GM18499 (cell line): ENCODE results near the gene WIPF3.
"Not testable (repeated sequence)": the region's sequence is repeated elsewhere in the genome, so short reads cannot be mapped to it uniquely, and the experiment has no call there.

Source experiments
- ATAC-seq: cut with Tn5 transposase; IDR thresholded peaks from one replicate; pipeline ENCODE4 v1.9.1; 2021; ENCODE audit warnings: moderate number of reproducible peaks; ENCODE audit not compliant: insufficient read depth, unreplicated experiment

Gene WIPF3

DNA sequence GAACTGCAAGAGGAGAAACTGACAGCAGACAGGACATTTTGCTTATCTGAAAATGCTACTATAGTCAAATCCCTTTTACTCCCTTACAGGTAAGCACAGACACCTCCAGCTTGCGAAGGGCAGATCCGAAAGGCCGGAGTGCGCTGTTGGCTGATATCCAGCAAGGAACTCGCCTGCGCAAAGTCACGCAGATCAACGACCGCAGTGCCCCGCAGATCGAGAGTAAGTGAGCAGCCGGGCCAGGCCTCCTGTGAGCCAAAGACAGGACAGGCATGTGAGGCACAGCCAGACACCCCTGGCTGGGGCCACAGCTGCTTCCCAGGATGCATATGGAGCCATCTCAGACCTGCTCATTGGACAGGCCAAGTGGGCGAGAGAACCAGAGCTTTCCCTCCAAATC lies 69.4 kb downstream of the WIPF3 start:
- no peak for ATAC-seq

DNA sequence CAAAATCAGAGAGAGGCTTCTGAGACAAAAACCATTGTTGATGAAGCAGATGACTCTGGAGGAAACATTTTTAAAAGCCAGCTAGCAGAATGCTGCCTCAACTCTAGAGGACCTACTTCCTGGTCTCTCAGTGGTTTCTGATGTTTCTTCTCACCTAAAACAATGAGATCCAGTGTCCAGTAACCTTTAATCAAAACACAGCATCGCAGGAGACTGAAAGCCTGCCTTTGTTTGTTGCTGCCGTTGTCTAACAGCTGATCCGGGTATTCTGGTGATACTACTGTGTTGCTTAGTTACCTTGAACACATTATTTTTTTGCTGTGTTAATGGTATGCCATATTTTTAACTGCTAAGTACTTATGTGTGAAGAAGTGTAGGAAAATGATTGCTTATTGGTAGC lies 70.9 kb downstream of the WIPF3 start:
- no peak for ATAC-seq

DNA sequence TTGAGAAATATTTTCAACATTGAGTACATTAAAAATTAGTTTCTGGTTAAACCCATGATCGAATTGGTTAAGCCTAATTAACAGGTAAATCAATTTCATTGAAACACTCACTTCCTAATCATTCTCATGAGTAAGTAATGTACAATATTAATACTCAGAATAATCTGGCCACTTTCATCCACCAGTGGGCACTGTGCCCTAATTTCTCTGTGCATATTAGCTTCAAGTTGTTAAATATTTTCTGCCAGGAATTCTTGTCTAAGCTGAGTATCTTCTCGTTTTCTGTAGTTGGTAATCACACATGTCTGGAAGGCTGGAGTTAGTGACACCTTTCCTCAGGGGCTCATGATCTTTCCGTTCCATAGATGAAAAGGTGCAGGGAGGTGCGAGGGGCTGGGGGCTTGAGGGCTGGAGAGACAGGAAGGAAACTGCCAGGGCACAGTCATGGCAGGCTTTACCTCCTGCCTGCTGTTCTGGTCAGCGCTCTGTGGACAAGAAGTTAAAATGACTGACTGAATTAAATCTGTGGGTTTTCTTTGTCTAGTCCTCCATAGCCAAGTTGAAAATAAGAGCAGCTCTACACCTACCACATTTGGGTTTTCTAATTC lies 71.9 kb downstream of the WIPF3 start:
- no peak for ATAC-seq

DNA sequence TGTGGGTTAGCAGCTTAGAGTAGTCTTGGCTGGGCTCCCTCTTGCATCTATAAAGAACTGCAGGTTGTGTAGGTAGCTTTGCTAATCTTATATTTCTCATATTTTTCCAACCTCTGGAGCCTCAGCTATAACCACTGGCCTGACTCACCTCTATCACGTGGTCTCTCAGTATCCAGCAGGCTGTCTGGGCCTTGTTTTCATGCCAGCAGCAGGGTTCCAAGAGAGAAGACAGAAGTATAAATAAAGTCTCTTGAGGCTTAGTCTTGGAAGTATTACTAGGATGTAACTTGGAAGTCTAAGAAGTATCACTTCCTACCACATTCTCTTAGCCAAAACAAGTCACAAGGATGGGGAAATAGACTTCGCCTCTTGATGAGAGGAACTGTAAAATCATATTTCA lies 73.3 kb downstream of the WIPF3 start:
- ATAC-seq, result no peak

DNA sequence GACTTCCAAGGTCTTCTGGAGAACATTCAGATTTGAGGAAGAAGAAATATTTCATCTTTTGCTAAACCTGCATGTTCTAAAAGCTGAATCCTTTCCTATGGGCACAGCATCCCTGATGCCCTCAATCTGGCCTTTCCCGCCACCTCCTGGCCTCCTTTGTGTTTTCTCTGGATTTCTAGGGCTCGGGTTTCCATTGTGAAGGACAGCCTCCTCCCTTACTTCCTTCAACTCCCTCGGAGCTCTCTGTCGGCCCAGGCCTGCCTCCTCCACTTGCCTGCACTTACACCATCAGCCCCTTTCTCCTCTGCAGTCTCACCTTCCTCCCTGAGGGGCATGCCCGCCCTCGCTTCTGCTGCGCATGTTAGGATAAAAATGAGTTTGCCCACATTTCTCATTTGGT lies 75.4 kb downstream of the WIPF3 start:
- no peak for ATAC-seq

DNA sequence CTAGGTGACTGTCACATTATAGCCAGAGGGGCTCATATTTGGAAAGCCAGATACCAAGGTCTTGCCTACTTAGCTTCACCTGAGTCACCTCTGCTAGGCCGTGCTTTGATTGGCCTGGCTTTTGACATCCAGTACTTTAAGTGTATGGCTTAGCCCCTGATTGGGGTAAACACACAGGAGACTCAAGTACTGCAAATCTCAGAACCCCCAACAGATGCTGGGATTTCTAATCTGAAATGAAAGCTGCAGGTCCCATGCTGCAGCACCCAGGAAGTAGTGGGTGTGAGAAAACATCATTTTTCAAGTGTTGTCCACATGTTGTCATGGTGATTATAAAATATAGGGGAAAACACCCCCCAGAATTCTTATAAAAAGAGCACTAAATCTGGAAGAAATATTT lies 76.2 kb downstream of the WIPF3 start:
- ATAC-seq, result no peak

DNA sequence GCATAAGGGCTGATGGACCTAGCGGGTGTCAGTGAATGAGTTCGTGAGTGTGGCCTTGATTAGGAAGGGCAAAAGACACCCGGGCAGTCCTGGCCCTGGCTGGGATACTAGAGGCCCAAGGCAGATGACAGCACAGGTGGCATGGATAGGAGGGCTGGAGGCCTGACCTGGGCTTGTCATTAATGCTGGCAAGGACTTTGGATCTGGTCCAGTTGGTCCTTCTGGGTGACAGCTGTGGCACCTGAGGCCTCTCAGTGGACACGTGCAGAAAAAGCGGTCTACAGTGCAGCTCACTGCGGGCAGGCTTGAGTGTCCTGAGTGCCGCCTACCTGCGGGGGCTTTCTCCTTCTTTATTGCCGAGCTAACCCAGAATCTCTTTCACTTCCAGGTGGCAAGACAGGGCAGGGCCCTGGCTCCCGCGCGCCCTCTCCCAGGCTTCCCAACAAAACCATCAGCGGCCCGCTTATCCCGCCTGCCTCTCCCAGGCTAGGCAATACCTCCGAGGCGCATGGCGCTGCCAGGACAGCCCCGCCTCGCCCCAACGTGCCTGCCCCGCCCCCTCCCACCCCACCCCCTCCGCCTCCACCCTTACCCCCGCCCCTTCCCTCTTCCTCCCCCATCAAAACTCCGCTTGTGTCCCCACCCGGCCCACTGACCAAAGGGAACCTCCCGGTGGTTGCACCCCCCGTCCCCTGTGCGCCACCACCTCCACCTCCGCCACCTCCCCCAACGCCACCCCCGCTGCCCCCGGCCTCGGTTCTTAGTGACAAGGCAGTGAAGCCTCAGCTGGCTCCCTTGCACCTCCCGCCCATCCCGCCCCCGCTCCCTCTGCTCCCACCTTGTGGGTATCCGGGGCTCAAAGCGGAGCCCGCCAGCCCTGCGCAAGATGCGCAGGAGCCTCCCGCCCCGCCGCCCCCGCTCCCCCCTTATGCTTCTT lies 77.4 kb downstream of the WIPF3 start:
- ATAC-seq, result no peak

DNA sequence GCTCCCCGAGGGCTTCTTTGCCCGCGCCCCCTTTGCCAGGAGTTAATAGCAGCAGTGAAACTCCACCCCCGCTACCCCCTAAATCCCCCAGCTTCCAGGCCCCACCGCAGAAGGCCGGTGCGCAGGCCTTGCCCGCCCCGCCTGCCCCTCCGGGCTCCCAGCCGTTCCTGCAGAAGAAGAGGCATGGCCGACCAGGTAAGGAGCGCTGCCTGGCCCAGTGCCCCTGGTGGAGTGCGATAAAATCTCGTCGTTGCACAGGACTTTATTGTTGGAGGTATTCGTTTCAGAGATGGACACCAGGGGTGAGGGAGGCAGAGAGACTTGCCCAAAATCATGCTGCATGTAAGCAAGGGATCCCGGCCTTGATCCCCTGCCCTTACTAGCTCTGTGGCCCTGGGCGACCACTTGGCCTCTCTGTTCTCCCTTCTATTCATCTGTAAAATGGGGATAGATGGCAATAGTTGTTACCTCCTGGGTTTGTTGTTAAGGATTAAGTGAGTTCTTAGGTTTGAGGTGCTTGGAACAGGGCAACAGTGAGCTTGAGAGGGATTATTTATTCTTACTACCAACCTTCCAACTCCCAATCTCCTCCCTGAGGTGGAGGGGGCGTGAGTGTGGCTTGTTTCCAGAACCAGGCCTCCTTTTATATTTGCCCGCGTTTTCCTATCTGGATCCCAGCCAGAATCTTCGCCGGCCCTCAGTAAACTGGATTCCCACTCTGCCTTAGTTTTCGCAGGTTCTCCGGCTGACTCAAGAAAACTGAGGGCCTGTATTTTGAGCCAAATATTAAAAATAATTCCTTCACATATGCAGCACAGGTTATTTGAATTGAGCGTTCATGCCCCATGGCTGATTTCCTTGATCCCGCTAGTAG lies 78.3 kb downstream of the WIPF3 start:
- no peak for ATAC-seq

DNA sequence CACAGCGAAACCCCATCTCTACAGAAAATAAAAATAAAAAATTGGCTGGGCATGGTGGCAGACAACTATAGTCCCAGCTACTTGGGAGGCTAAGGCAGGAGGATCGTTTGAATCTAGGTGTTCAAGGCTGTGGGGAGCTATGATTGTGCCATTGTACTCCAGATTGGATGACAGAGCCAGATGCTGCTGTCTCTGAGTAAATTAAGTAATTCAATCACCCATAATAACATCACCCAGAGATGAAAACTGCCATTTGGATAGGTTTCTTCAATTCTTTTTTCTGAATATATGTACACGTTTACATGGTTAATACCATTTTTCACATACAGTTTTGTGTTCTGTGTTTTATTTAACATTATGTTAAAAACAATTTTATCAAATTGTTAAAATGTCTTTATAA lies 79.3 kb downstream of the WIPF3 start:
- ATAC-seq, result no peak

DNA sequence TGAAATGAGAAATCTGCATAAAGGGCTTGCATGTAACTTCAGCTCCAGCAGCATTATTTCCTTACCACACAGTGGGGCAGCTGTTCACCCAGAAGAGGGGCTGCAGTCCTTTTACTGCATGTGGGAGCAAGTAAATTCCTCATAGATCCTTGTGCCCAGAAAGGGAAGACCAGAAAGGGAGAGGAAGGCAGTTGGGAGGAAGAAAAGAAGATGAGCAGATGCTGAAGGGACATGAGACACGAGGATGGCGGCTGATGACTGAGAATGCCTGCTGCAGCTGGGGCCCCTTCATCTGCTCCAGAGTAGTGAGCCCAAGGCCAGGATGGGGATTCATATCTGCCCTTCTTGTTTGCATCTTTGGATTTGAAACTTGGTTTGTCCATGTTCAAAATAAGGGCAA lies 80.5 kb downstream of the WIPF3 start:
- ATAC-seq, result no peak

DNA sequence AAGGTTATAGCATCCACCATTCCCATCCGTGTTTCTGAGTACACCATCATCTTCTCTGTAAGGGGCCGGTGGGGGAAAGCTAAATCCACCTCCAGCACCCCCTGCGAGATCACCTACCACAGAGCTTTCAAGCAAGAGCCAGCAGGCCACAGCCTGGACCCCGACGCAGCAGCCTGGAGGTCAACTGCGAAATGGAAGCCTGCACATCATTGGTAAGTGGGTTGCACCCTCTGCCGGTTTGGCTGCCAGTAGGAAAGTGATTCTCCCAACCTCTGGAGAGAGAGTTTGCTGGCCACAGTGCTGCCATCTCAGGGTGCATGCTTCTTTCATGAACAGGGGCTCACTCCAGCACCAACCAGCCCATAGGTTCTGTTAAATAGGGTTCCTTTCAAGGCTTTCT lies 81.7 kb downstream of the WIPF3 start:
- ATAC-seq, result no peak

DNA sequence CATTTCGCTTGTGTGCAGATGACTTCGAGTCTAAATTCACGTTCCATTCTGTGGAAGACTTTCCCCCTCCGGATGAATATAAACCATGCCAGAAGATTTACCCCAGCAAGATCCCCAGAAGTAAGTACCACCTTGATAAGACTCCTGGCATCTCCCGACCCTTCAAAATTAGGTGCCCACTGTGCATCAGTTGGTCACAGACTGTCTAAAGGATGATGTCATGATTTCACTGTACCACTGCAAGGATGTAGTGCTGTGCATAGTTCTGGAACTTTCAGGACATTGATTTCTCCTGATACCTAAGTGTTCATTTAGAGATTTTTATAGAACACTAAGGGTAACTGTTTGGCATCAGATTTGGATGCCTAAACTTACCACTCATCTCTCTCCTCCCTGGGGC lies 83.0 kb downstream of the WIPF3 start:
- ATAC-seq, result no peak

DNA sequence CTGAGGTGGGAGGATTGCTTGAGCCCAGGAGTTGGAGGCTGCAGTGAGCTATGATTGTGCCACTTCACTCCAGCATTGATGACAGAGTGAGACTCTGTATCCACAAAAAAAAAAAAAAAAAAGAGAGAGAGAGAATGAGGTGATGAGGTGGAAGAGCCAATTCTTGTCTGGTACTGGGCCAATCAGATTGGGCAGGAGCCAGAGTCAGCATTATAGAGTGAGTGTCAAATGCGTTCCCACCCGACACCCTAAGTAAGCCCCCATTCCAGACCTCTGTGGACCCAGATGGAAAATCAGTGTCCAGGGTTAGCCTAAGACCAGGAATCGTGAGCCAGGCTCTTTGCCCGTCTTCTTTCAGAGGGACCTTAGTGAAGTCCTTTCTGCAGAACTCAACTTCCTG lies 83.9 kb downstream of the WIPF3 start:
- no peak for ATAC-seq

DNA sequence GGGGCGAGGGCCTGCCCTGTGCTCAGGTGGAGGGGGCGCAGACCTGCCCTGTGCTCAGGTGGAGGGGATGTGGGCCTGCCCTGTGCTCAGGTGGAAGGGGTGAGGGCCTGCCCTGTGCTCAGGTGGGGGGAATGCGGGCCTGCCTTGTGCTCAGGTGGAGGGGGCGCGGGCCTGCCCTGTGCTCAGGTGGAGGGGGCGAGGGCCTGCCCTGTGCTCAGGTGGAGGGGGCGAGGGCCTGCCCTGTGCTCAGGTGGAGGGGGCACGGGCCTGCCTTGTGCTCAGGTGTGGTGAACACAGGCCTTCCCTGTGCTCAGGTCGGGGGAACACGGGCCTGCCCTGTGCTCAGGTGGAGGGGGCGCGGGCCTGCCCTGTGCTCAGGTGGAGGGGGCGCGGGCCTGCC lies 84.5 kb downstream of the WIPF3 start:
- not testable (repeated sequence) for ATAC-seq

DNA sequence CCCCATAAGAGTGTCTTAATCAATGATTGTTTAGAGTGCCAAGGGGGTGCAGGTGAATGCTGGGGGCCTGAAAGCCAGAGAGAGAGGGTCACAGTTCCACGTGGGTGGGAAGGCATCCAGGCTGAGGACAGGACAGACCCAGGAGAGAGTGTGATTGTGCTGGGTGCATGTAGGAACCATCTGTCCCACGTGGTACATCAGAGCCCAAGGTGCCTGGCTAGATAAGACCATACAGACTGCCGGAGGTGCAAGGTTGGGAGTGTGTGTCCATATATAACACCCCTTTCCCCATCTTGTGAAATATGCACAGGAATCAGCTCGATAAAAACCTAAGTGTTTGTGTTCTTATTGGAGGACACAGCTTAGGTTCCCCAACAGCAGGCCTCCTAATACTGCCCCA lies 85.5 kb downstream of the WIPF3 start:
- ATAC-seq, result no peak

DNA sequence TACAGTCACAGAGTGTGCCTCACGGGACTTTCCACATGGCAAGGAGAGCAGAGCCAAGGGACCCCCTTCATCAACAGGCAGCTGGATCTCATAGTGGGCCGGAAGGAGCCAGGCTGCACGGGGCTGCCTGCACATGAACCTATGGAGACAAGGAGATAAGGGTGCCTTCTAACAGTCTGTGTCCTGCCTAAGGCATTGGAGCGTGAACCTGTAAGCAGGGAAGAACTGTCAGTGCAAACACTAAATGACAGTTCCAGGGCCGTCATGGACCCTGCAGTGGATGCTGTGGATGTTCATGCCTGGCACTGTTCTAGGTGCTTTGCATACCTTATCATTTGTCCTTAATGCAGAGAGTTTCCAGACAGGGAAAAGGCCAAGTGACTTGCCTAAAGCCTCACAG lies 85.9 kb downstream of the WIPF3 start:
- ATAC-seq, result no peak

DNA sequence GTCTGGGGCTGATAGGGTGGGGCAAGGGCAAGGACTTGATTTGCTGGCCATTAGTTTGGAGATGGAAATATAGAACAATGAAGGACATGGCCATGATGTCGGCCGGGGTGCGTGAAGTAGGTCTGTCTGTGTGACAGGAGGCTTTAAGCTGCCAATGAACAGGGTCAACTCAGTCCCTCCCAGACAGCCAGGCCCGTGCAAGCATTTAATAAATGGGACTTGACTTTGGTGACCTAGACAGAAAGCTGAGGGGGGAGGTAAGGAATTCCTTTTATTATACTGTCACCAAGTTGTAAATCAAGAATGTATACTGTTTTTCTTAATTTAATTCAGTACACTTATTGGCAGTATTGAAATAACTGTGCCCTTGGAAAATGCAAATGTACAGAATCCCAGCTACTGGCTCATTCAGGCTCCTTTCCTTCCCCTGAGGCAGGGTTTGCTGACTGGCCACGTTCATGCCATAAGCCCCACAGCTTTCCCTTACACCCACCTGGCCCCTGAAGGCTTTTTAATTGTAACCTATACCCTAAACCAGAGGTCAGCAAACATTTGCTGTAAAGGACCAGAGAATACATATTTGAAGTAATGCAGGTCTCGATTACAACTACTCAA lies 87.2 kb downstream of the WIPF3 start:
- no peak for ATAC-seq

DNA sequence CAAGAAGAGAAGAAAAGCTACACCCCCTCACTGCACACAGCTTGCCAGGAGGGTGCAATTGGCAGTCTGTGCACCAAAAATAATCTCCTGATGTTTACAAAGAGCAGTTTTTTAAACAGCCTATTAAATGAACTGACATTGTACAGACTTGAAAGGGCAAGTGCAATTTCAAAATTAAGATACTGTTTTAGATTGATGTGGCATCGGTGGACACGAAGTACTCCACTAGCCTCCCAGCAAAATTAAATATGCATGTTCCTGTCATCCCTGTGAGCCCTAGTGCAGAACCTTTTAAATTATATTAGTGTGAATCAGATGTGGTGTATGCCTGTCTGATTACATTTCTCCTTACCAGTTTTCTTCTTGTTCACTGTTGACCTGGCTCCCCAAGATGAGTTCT lies 87.9 kb downstream of the WIPF3 start:
- no peak for ATAC-seq

DNA sequence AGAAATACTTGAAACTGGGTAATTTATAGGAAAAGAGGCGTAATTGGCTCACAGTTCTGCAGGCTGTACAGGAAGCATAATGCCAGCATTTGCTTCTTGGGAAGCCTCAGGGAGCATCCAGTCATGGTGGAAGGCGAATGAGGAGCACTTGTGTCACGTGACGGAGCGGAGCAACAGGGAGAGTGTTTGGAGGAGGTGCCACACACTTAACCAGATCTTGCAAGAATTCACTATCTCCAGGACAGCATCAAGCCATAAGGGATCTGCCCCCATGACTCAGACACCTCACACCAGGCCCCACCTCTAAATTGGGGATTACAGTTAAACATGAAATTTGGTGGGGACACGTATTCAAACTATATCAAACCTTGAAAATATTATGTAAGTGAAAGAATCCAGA lies 89.3 kb downstream of the WIPF3 start:
- ATAC-seq, result no peak

DNA sequence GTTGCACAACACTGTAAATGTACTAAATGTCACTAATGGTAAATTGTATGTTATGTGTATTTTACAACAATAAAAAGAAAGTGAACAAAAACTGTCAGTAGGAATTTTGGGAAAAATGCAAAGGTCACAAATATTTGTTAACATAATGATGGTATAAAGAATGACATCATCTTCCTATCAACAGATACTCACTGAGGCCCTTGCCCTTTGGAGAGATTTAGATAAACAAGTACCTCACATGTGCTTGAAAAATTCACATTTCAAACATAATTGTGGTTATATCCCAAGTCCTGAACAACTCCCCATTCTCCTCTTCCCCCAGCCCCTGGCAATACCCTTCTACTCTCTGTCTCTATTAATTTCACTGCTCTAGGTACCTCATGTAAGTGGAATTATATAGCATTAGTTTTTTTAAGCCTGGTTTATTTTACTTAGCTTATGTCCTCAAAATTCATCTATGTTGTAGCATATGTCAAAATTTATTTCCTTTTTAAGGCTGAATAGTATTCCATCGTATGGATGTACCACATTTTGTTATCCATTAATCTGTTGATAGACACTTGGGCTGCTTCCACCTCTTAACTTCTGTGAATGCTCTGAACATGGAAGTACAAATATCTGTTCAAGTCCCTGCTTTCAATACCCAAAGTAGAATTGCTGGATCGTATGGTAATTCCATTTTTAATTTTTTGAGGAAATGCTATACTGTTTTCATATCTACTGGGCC lies 90.5 kb downstream of the WIPF3 start:
- ATAC-seq, result no peak
